ENCODE data around the gene NANS. TPM values are rescaled to one million over a fixed set of nuclear protein-coding genes. Genes with fewer than 3 reads are reported as not detected.

The NANS gene
- total RNA-seq, 4 donors from 2014 or later, result 37.5 to 187 (median 54.8) TPM

DNA sequence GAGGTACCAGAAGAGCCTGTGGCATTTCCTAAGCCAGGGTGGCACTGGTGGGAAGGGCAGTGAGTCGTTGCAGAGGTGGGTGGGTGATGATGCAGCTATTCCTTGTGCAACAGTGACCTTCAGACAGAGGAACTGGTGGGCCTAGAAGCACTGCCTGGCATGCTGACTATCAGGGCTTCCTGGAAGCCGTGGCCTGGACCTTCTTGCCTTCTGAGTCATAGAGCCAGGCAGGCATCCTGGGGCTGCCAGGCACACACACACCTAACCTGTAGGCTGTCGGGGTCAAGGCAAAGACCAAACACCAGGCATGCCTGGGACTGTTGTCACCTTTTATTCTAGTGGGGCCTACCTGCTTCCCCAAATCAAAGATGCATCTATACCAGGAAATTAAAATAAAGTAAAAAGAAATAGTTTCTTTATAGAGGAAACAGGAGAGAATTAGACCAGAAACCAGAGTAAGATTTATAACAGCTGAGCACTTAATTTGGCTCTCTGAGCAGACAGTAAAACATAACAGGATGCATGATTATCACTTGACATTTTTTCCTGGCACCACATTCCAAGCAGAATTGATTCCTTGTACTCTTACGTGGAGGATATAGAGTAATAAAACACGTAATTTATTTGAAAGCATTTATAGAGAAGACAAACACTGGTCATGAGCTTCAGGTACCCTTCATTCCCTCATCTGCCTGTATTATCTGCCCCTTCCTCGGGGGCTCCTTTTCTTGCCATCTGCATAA lies 25.1 kb downstream of the NANS start:
- Histone ChIP-seq H3K27me3 (no peaks in the 10 kb centered on the region), H3K27ac (peak overlapping the region in 1 of 2 donors; percentile 24), H3K4me1 (no peaks in the 10 kb centered on the region), H3K36me3 (no peaks in the 10 kb centered on the region), H3K4me3 (no peak overlapping the region), H3K9me3 (no peaks in the 10 kb centered on the region)
- intact Hi-C loops (cut with DNase I; ENCODE audit: low total_unique reads), result no loop called here
- TF ChIP-seq, protein P1, sequence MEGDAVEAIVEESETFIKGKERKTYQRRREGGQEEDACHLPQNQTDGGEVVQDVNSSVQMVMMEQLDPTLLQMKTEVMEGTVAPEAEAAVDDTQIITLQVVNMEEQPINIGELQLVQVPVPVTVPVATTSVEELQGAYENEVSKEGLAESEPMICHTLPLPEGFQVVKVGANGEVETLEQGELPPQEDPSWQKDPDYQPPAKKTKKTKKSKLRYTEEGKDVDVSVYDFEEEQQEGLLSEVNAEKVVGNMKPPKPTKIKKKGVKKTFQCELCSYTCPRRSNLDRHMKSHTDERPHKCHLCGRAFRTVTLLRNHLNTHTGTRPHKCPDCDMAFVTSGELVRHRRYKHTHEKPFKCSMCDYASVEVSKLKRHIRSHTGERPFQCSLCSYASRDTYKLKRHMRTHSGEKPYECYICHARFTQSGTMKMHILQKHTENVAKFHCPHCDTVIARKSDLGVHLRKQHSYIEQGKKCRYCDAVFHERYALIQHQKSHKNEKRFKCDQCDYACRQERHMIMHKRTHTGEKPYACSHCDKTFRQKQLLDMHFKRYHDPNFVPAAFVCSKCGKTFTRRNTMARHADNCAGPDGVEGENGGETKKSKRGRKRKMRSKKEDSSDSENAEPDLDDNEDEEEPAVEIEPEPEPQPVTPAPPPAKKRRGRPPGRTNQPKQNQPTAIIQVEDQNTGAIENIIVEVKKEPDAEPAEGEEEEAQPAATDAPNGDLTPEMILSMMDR (IDR thresholded peaks at IDR 0.05), result no peak
- TF ChIP-seq POLR2A (IDR thresholded peaks at IDR 0.05), result no peak
- DNase-seq, result peak in 1 of 2 donors; percentile 39

DNA sequence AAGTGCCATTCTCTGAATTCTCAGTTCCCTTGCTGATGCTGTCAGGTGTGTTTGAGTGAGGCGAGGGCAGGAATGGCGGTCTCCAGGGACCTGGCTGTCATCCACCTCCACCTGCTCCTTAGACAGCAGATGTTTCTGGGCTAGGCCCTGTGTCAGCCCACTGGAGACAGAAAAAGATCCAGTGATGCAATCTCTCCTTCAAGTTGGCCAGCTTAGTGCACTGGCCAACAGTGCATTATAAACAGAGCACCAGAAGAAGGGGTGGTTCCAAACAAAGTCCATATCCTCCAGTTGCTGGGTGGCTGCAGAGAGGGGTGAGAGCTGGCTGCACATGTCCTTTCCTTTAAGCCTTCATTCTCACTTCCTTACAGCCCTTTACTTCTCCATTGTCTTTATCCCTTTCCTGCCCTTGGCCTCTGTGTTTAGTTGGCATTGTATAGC lies 26.5 kb downstream of the NANS start:
- no peak overlapping the region for H3K4me3 ChIP-seq
- no peaks in the 10 kb centered on the region for H3K27me3 ChIP-seq
- no peaks in the 10 kb centered on the region for H3K36me3 ChIP-seq
- no peaks in the 10 kb centered on the region for H3K4me1 ChIP-seq
- H3K9me3 ChIP-seq, result no peaks in the 10 kb centered on the region
- intact Hi-C loops (cut with DNase I; ENCODE audit: low total_unique reads), result no loop called here
- TF ChIP-seq, protein P1 (IDR thresholded peaks at IDR 0.05), result no peak
- no peak for TF ChIP-seq POLR2A (IDR thresholded peaks at IDR 0.05)
- peak overlapping the region in 1 of 2 donors; percentile 4 for H3K27ac ChIP-seq
- no peak for DNase-seq

DNA sequence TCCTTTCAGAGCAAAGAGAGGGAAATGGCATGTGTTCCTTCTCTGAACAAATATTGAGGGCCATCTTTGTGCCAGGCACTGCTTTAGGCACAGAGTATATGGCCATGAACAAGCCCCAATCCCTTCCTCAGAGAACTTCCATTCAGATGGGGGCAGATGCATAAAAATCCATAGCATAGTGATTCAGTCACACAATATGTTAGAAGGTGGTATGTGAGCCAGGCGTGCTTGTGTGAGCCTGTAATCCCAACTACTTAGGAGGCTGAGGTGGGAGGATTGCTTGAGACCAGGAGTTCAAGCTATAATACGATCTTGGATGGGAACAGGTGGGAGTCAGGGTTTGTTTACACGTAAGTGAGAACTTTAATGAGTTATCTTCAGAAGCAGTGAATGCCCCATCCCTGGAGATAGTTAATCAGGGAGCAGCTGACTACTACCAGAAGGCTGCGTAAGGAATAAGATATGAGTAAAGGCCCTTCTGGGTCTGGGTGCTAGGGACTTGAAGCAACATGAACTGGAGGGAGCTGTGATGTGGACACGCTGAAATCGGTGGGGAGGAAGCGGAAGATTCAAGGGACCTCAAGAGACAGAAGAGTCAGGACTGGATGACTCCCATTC lies 27.1 kb downstream of the NANS start:
- Histone ChIP-seq H3K27ac (peak overlapping the region in 1 of 2 donors; percentile 4), H3K4me3 (no peak overlapping the region), H3K4me1 (no peaks in the 10 kb centered on the region), H3K27me3 (no peaks in the 10 kb centered on the region), H3K36me3 (no peaks in the 10 kb centered on the region), H3K9me3 (no peaks in the 10 kb centered on the region)
- intact Hi-C loops (cut with DNase I; ENCODE audit: low total_unique reads), result no loop called here
- DNase-seq, result no peak
- TF ChIP-seq, protein P1 (IDR thresholded peaks at IDR 0.05), result no peak
- TF ChIP-seq POLR2A (IDR thresholded peaks at IDR 0.05), result no peak

DNA sequence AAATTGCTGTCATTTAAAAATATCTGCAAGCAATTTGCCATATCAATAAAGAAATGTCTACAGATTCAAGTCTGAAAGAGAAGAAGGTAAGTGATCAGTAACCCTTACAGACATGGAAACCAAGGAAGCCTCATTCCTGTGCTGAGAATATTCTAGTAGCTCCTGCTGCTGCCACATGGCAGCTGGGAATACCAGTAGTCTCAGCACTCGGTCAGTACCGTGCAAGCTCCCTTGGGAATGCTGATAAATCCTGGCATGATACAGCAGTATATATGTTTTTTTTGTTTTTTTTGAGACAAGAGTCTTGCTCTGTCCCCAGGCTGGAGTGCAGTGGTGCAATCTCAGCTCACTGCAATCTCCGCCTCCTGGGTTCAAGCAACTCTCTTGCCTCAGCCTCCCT lies 27.9 kb downstream of the NANS start:
- no peak overlapping the region for H3K27ac ChIP-seq
- H3K4me1 ChIP-seq, result no peaks in the 10 kb centered on the region
- no peaks in the 10 kb centered on the region for H3K36me3 ChIP-seq
- H3K4me3 ChIP-seq, result no peak overlapping the region
- H3K27me3 ChIP-seq, result no peaks in the 10 kb centered on the region
- intact Hi-C loops (cut with DNase I; ENCODE audit: low total_unique reads), result no loop called here
- no peaks in the 10 kb centered on the region for H3K9me3 ChIP-seq
- TF ChIP-seq POLR2A (IDR thresholded peaks at IDR 0.05), result no peak
- TF ChIP-seq, protein P1 (IDR thresholded peaks at IDR 0.05), result no peak
- DNase-seq, result no peak

DNA sequence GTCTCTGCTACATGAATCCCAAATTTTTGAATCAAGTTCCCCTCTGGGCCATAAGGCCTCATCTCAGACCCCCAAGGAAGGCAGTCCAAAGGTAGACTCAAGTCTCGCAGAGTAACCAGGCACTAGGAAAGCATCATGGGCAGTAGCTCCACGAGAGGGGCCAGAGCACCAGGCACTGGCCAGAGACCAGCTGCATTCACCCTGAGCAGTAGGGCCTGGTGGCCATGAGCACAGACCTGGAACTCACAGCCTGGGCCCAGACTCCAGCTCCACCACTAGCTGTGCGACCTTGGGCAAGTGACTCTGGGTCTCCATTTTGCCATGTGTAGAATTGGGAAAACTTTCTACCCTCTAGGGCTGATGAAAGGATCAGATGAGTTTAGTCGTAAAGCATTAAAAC lies 28.5 kb downstream of the NANS start:
- intact Hi-C loops (cut with DNase I; ENCODE audit: low total_unique reads), result no loop called here
- no peaks in the 10 kb centered on the region for H3K27me3 ChIP-seq
- H3K4me1 ChIP-seq, result no peaks in the 10 kb centered on the region
- no peaks in the 10 kb centered on the region for H3K36me3 ChIP-seq
- no peak overlapping the region for H3K4me3 ChIP-seq
- no peak overlapping the region for H3K27ac ChIP-seq
- no peak for DNase-seq
- TF ChIP-seq POLR2A (IDR thresholded peaks at IDR 0.05), result no peak
- TF ChIP-seq, protein P1 (IDR thresholded peaks at IDR 0.05), result no peak
- no peaks in the 10 kb centered on the region for H3K9me3 ChIP-seq
